NCI-H2171 (cell line): ENCODE data around the gene ADH5.
"Not testable (repeated sequence)": the region's sequence is repeated elsewhere in the genome, so short reads cannot be mapped to it uniquely, and the experiment has no call there.

Experiments used
- DNase-seq: peaks from one replicate; lab custom pipeline; 2025; lab: John Stamatoyannopoulos, UW

Gene ADH5

DNA sequence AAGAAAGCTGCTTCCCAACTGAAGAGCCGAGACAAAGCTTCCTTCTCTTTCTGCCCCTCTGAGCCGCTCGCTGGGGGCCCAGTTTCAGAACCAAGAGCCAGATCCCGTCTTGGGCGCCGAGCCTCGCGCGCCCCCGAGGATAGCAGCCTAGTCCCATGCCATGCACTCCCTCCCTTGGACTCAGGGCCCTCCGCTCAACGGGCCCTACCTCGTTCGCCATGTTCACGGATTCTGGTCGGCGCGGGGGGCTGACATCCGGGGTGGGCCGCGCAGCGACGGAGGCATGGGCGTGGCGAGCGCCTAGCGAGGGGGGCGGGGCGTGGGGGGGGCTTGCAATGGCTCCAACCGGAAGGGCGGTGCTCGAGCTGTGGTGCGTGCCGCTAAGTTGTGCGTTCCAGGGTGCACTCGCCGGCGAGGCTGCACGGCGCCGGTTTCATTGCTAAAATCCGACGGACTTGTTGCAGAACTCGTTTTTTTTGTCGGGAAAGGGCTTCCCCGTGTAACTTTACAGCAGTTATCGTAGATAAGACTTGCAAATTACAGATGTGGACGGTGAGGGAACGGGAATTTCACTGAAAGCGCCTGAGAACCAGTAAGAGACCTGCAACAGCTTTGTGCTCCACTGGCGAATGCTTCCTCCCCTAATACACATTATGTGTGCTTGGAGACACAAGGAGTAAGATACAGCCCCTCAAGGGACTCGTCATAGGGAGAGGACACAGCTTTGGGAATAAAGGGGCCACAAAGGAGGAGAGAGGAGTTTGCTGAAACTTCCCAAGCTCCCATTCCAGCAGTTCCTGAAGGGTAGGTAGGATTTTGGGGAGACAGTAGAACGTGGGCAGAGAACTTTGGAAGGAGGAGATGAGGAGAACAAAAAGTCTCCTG, at the start of gene ADH5:
Gene ADH5, minus strand, starts transcription at position 308 of the 885 bp plus-strand sequence. Its CDS starts 88 bp downstream, at position 220.
- peak; percentile 72 for DNase-seq

- no peak for DNase-seq
Observed at GRCh38 chr4:99136329-99136728, 47.7 kb upstream of the ADH5 start.

DNA sequence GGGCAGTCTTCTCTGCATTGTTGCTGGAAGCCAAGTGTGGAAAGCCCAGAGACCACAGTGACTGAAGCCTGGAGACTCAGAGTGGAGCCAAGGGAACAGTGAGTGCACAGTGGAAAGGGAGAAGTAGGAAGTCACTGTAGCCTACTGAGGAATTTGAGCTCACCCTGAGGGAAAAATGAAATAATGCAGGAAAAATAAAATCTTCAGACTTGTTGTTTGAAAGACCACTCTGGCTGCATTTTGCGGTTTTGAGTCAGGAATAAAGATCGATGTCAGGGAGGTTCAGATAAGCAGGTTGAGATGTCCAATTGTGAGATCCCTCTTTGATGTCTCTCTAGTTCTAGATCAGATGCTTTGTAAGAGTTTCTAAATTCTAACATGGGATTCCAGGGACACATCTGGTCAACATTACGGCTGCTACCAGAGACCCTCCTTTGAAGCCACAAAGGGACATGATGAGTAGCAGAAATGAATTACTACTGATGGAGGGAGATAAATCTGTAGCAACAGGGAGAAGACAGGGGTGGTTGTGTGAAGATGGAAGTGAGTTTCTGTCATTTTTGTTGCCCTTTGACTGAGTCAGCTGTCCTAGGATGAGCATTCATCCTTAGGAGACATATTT, 47.1 kb upstream of the ADH5 start:
- DNase-seq = no peak

GRCh38 chr4:99134586-99134985, 46.0 kb upstream of the ADH5 start:
- no peak for DNase-seq

DNA sequence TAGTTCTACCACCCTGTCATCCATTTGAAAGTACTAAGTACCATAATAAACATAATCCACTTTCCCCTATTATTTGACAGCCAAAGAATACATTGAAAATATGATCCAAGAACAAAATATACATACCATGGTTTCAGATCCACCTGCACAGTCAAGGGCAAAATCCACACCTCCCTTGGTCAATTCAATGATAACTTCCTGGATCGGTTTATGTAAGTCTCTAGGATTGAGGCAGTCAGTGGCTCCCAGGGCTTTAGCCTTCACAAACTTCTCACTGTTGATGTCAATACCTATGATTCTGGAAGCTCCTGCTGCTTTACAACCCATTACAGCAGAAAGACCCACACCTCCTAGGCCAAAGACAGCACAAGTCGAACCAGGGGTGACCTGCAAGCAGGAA, 42.8 kb upstream of the ADH5 start:
- no peak for DNase-seq

- no peak for DNase-seq
Observed at GRCh38 chr4:99126376-99126775, 37.8 kb upstream of the ADH5 start.

GRCh38 chr4:99121008-99121407, 32.4 kb upstream of the ADH5 start:
- no peak for DNase-seq

DNA sequence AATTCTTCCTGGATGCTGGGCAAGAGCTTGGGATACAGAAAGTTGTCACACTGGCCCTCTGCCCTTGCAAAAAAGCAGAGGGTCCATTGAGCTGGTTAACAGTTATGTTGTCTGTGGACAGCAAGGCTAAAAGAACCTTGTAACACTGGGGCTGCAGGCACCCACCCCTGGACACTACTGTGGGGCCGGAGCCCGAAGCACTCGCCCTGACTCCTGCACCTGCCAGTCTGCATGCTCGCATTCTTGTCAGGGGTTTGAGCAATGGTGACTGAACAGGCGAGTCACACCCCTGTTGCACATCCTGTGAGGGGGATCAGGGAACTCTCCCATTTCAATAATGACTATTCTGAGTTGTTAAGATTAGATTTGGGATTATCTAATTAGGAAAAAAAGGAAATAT, 31.9 kb upstream of the ADH5 start:
- no peak for DNase-seq

DNA sequence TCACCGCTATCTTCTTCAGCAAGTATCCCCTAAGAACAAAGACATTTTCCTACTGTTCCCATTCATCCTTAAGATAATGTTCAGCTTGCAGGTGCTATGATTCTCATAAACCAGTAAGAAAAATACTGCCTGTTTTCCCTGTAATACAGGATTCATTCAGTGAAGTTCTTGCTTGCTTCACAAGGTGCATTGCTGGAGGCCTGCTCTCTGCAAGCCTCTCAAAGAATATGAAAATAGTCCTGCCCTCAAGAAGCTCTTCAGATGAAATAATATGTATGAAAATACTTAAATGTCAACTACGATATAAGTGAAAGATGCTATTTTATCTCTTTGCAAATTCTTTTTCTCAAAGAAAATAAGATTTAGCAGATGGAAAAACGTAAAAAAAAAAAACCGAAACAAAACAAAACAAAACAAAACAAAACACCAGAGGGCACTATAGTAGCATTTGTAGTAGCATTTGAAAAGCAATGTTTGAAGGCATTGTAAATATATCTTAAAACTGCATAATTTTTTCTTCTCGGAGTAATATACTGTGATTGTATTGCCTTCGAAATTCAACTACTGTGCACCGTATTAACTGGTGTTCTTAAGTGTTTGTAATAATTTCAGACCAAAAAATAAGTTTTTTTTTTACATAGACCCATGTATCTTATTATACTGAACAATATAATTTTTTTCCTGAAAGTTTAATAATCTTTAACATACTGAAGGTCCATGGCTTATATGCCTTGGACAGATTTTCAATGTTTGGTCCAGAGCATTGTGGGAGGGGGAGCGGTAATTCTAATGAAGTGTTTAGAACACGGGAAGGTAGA, 29.5 kb upstream of the ADH5 start:
- no peak for DNase-seq

- not testable (repeated sequence) for DNase-seq
Observed at GRCh38 chr4:99117122-99117841, 28.7 kb upstream of the ADH5 start.

DNA sequence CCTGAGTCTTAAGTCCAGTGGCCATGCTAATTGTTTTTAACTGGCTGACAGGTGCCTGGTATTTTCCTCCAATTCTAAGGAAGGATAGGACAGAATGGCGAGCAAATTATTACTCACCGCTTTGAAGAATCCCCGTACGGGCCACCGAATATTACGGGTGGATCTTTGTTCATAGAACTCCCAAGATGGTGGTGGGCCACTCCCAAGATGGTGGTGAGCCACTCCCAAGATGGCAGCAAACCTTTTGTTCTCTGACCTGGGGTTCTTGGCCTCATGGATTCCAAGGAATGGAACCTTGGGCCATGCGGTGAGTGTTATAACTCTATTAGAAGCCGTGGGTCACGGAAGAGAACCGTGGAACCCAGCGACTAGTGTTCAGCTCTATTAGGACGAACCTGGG, 20.7 kb upstream of the ADH5 start:
- DNase-seq = not testable (repeated sequence)

DNA sequence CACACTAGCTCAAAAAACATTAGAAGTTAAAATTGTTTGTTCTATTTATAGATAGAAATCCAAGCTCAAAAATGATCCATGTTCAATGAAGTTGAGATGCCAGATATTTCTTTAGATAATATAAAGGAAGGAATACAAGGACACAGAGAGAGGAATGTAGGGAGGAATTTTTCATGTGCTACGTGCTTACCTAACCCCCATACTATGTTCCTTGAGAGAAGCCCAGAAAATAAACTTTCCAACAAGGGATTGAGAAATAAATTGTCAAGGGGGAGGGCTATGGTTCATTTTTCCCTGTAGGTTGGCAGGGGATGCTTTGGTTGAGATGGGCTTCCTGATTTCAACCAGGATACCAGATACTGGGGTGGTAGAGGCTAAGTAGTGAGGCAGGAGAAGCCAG, 15.6 kb upstream of the ADH5 start:
- no peak for DNase-seq

- no peak for DNase-seq
Observed at GRCh38 chr4:99103166-99103565, 14.6 kb upstream of the ADH5 start.

- no peak for DNase-seq
Observed at GRCh38 chr4:99102634-99103033, 14.0 kb upstream of the ADH5 start.

DNA sequence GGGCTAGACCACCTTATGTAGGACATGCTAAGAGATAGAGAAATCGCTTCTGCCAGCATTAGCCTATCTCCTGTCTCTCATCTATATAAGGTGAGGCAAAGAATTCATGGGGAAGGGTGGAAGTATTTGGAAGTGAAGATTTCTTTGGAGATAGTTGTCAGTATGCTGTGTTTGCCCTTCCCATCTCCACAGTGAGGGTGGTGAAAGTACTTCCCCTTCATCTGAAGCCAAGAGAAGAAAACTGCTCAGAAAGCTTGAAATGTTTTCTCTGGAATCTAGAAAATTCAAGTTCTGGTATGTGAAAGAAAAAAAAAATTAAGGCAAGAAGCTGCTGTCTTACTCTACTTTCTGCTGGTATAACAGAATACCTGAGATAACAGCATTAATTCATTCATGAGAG, 12.3 kb upstream of the ADH5 start:
- no peak for DNase-seq

DNA sequence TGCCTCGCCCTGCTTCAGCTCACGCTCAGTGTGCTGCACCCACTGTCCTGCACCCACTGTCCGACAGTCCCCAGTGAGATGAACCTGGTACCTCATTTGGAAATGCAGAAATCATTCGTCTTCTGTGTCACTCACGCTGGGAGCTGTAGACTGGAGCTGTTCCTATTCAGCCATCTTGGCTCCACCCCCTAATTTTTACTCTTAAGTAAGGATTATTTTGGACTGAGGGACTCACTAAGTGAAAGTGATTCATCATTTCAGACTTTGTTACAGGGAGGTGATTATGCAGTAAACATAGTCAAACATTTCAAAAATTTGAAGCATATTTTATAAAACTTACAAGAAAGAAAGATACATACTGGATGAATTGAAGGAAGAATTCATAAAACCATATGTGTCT, 11.2 kb upstream of the ADH5 start:
- not testable (repeated sequence) for DNase-seq

DNA sequence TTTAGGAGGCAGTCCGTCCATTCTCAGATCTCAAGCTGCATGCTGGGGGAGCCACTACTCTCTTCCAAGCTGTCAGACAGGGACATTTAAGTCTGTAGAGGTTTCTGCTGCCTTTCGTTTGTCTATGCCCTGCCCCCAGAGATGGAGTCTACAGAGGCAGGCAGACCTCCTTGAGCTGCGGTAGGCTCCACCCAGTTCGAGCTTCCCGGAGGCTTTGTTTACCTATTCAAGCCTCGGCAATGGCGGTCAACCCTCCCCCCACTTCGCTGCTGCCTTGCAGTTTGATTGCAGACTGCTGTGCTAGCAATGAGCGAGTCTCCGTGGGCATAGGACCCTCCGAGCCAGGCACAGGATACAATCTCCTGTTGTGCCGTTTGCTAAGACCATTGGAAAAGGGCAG, 10.7 kb upstream of the ADH5 start:
- no peak for DNase-seq

GRCh38 chr4:99091841-99092240, 3.3 kb upstream of the ADH5 start:
- not testable (repeated sequence) for DNase-seq

GRCh38 chr4:99091216-99091575, 2.6 kb upstream of the ADH5 start:
- no peak for DNase-seq

DNA sequence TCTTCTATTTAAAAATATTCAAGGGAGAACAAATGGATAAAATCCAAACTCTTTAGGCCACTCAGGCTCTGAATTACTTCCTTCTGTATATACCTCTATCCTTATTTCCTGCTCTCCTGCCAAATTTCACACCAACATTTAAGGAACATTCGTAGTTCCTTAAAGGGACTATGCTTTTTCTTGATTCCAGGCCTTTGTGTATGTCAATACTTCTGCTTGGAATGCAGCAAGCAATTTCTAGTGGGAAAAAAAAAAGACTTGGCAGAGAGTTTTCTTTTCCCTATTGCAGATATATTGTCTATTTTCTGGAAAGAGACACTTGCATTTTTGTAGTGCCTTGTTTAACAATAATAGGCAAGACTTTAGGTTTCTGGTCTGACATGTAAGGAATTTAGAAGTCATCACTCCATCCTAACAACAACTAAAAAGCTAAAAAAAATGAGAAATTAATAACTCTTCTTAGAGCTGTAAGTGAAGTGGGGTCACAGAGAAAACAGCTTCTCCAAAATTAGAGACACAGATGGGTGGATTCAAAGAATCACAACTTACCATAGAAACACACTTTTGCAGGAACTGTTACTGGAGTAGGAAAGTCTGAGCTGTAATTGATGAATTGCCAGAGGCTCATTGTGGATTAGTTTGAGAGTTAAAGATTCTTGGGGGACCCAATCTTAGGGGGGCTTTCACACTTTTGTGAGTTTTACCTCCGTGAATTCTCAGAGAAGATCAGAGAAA, 2.1 kb upstream of the ADH5 start:
- no peak for DNase-seq

DNA sequence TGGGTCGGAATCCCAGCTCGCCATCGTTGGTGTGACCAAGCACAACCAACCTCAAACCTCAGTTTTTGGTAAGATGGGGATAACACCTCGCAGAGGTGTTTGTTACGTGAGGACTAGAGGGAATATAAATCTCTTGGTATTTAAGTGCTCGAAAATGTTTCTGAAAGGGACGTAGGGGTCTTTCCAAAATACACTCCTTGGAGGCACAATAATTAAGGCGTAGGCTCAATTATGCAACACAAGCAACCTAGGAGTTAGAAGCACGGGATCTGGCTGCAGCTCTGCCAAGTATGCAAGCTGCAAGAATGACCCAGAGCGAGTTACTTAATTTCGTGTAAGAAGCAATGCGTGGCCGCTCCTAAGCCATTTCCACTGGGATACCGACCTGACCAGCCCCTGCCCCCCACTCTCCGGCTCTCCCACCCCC, 552 bp downstream of the ADH5 start:
- DNase-seq = no peak
